ENCODE measurements around the gene CD101.
A peak's percentile ranks its signal among the peaks of the same experiment; 100 is the strongest.

The CD101 gene

DNA sequence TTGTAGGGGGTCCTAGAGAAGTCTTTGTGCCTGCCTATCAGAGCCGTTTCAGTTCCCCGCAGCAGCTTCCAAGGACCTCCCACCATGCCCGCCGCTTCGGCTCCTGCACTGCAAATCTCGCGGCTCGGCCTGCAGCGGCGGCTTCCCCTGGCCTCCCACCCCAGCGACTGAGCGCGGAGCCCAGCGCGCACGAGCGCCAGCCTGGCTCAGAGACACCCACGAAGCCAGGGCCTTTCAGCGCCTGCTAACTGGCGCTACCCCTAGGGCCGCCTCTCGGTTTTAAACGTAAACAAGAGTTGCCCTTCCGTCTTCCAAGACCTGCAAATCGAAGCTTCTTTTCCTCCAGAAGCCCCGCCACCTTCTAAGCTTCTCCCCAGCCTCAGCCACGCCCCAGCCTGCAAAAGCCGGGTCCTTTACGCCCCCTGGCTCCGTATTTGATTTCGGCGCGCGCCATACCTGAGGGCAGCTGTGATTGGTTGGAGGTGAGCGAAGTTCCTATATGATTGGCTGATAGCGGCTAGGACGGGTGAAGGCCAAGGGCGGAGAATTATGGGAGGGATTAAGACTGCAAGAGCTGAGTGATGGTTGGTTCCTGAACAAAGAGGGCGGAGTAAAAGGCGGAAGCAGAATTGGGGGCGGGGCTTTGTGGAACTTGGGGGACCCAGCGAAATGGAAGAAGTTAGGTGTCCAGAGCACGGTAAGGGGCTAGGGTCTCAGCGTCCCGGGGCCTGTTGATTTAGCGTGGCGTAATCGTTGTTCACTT lies 58.3 kb downstream of the CD101 start, which contains the start of gene TTF2:
TTF2 (plus strand) TSS at position 649 of the 763 bp plus-strand sequence; CDS start at position 670, 21 bp downstream.
- DNase-seq = peak; percentile 99

DNA sequence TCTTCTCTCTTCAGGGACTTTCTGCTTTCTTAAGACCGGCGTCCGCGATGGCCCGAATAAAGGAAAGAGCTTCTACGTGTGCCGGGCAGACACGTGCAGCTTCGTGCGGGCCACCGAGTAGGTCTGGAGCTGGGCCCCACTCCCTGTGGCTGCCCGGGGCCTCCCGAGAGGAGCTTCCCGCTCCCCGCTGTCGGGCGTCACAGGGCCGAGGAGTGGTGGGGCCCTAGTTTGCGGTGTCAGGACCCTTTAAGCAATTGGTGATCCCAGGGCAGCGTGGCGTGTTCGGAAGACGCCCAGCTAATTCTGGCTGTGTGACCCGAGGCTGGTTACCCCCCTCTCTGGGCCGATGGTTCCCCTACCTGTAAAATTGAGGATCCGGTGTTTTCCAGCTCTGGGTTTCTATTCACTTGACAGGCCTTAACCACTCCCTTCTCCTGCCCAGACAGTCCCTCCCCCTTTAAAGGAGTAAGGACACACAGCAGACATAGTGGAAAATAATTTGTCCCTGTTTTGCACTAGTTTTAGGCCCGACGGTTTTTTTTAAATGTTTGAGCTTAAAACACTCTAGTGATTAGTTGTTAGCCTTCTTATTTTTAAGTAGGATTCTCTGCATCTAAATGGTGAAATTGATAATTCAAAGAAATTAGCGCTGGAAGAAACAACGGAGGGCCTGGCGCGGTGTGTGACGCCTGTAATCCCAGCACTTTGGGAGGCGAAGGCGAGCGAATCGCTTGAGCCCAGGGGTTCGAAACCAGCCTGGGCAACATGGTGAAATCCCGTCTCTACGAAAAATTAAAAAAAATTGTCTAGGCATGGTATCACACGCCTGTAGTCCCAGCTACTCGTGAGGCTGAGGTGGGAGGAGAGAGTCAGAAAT lies 59.1 kb downstream of the CD101 start:
- peak; percentile 66 for DNase-seq

DNA sequence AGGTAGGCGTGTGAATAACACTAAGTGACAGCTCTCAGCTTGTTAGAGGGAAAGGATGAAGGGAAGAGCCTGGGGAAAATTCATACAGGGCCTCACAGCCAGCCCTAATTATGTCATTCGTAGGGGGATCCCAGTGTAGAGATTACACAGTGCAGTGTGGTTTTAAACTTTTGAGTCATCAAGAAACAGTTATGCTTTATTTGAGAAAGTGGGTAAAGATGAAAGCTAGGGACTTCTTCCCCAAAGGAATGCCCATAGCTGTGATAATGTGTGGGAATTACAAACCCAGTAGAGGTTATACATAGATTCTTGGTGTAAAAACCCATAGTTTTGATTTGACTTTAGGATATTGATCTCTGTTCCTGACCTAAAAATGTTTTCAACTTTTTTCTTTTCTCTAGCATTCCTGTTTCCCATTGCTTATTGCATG lies 60.4 kb downstream of the CD101 start:
- DNase-seq = peak; percentile 54

DNA sequence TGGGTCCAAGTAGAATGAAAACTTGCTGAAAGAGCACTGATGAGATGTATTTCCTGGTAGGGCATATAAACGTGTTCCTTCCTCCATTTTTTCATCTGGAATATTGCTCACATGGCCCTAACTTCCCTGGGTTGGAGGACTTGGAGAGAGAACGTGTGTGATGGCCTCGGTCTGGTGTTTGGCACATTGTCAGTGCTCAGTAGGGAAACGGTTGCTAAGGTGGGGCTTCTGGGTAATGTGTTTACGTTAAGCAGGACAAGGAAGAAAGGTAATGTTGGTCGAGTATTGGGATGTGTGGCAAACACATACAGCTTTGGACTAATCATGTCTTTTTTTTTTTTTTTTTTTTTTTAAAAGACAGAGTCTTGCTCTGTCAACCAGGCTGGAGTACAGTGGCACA lies 64.8 kb downstream of the CD101 start:
- no peak for DNase-seq

DNA sequence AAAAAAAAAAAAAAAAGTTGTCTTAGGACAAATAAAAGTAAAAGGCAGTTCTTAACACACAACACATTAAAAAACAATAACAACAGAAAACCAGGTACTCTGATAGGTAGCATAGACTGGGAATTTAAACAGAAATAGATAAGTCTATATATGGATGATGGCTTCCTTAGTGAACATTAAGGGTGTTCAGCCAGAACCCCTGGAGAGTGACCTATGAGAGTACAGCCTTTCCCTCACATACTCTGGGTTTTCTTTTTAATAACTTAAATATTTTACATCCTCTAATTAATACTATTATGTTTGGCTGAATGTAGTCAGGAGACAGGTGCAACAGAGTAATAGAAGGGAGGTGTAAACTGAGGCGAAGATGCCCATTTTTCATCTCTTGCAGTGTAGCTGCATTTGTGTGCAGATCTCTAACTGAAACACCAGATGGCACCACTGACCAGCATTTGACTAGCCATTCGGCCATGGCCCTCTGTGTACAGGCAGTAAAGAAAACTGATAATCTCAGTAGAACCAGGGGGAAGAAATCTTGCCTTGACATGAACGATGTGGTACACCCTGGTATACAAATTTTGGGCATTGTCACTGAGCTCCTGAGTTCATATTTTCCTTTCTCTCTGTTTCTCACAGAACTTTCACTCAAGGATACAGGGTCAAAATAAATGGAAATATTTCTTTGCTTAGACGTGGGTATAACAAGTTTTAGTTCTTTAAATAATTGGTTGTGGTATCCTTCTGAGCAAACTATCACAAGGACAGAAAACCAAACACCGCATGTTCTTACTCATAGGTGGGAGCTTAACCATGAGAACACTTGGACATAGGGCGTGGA lies 66.2 kb downstream of the CD101 start:
- peak; percentile 61 for DNase-seq

DNA sequence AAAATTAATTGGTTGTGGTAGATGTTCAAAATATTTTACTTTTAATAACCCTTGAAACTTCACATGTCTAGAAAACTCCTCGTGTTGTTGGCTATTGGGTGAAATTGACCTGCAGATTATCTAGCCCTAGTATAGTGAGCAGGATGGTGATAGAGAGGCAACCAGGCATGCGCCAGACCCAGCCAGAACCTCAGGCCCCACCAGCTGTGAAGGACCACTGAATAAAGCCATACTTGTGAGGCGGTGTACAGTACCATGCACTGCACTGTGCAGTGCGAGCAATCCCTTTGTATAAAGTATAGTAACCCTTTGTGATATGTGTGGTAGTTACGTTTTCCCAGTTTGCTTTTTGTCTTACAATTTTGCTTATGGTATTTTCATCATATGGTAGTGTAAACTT lies 67.0 kb downstream of the CD101 start:
- DNase-seq = no peak

DNA sequence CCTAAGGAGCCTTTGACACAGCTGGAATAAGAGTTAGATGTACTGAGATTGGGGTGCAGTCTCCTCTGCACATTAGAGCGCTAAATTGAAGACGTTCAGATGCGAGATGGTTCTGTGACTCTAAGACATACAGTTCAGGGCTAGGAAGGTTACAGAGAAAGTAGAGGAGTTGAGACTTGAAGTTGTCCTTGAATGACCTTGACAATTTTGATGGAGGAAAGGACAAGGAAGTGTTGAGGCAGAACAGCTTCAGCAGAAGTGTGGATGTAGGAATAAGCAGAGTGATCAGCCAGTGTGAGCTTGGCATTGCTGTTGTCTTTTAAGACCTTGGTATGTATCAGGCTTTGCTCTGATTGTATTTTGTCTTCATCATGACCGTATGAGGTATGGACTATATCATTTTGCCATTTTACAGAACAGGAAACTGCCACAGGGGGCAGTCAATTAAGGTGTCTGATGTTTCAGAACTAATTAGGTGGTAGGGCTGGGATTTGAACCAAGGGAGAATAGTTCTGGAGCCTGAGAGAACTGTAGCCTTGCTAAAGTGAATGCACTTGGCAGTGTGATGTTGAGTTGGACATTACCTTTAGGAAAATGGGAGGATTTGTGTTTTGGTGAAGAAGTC lies 67.8 kb downstream of the CD101 start:
- DNase-seq = no peak

DNA sequence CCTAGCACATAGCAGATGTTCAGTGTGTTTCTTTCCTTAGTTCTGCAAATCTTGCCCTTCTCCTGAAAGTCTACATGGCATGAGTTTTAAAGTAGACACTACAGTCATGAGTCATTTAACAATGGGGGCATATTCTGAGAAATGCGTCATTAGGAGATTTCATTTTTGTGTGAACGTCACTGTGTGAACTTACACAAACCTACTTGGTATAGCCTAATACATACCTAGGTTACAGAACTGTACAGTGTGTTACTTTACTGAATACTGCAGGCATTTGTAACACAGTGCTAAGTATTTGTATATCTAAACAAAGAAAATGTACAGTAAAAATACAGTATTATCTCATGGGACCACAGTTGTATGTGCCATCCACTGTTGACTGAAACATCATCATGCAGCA lies 68.6 kb downstream of the CD101 start:
- no peak for DNase-seq

DNA sequence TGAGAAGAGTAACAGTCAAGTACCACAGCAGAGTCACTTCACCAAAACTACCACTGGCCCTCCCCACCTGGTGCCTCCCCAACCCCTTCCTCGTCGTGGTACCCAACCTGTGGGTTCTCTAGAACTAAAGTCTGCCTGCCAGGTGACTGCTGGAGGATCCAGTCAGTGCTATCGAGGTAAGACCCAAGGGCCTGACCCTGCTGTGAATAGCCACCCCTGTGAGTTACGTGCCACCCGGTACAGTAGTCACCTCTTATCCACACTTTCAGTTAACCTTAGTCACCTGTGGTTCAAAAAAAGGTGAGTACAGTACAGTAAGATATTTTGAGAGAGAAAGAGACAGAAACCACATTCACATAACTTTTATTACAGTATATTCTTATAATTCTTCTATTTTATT lies 75.1 kb downstream of the CD101 start:
- no peak for DNase-seq

DNA sequence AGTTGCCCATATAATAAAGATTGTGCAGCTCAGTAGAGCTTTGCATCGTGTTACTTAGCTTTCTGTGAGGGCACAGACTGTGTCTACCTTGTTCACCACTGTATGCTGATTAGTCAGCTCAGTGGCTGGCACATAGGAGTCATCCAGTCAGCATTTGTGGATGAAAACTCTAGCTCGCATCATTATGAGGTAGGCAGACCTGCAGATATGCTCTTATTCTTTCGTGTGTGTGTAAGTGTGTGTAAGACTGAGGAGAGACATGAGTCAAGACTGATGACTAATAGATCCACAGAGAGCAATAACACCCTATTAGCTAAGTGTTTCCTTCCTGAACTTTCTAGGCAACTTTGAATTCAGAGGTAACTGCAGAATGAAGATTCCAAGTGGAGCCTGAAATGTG lies 75.7 kb downstream of the CD101 start:
- no peak for DNase-seq

DNA sequence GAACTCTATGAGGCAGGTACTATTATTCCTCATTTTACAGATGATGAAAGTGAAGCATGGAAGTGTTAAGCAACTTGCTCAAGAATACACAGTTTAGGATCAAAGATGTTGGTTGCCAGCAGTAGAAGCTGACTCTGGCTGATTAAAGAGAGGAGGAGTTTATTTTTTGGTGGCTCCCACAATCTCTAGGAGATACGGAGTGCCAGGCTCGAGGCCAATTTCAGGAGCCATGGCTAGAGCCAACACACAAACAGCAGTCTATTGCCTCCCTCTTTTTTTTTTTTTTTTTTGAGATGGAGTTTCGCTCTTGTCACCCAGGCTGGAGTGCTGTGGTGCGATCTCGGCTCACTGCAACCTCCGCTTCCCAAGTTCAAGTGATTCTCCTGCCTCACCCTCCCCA lies 78.2 kb downstream of the CD101 start:
- no peak for DNase-seq

DNA sequence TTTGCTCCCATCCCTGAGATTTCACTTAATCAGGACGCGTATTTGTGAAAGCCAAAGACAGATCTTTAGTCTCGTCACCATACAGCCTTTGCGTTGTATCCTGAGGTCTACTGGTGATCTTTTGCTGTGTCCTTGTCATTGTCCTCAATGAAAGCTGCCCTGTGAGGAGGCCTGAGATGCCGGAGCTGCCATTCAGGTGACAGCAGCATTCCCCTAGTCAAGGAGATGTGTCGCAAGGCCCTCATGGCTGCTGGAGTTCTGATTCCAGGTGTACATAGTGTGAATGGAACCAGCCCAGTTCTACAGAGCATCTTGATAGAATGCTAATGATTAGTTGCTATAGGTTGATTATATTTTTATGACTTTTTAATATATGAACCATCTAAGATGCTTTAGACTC lies 82.7 kb downstream of the CD101 start:
- no peak for DNase-seq
